ENCODE results near the gene GALNT7.

The GALNT7 gene

DNA sequence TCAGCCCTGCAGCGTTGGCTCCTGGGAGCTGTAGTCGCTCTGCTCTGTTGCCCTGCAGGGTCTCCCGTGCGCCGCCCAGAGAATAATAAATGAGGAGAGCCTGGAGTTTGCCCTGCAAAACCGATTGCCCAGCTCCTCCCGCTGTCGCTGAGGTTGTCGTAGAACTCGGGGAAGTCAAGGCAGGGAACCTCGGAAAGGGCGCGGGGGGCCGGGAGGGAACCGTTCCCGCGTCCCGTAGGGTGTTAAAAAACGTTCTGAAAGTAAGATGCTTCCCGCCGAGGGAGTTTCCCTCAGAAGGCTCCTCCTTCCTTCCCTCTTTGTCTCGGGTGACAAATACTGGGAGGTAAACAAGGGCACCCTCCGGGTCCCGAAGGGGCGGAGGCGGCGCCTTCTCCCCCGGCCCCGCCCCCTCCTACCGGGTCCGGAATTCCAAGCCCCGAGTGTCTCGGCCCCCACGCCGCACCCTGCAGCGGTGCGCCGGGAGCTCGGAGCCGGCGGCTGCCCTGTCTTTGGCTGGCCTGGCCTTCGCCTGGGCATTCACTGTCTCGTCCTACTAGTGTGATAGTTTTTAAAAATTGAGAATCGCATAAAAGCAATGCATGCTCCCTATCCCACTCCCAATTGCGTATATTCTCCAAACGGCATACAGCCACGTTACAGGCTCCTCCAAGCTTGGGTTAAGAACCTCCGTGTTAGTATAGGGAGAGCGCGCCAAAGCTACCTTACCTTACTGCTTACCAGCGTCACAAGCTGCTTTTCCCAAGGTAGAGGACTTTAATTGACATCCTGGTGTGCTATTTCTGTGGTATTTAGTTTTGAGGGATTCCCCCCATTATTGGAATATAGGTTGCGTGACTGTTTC is 166.5 kb downstream of the GALNT7 start:
- H3K9me3 ChIP-seq (replicated peaks; ENCODE audit: low read length): no peaks in the 10 kb centered on the region

DNA sequence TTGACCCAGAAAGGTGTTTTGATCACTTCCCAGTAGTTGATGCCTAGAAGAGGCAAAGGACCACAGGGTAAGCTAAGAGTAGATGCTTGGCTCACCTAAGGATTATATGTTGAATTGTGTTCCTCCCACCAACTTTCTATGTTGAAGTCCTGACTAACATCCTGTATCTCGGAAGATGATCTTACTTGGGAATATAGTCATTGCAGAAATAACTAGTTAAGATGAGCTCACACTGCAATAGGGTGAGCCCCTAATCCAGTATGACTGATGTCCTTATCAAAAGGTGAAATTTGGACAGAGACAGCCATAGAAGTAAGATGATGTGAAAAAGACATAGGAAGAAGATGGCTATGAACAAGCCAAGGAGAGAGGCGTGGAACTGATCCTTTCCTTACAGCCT is 168.9 kb downstream of the GALNT7 start:
- no peaks in the 10 kb centered on the region for H3K27me3 ChIP-seq (ENCODE audit: control insufficient read depth, insufficient read depth, low read length)
- no peak overlapping the region for H3K4me3 ChIP-seq (ENCODE audit: low read length)
- peaks cover 10% of the 10 kb centered on the region for H3K36me3 ChIP-seq (ENCODE audit: insufficient read depth, low read length)
- H3K4me2 ChIP-seq (ENCODE audit: low read length): no peak overlapping the region
- no peak overlapping the region for H3K9ac ChIP-seq (ENCODE audit: low read depth, low read length)
- no peaks in the 10 kb centered on the region for H3K9me3 ChIP-seq (replicated peaks; ENCODE audit: low read length)
- H3K4me1 ChIP-seq (ENCODE audit: control insufficient read depth, insufficient read depth, low read length): peaks cover 17% of the 10 kb centered on the region

More for the DNA sequence above, 166.5 kb downstream of the GALNT7 start:
- Histone ChIP-seq H3K4me2 (ENCODE audit: low read length) (peak overlapping the region; percentile 82), H3K36me3 (ENCODE audit: insufficient read depth, low read length) (peaks cover 25% of the 10 kb centered on the region), H3K4me3 (ENCODE audit: low read length) (peak overlapping the region; percentile 90), H3K27me3 (ENCODE audit: control insufficient read depth, insufficient read depth, low read length) (no peaks in the 10 kb centered on the region), H3K4me1 (ENCODE audit: control insufficient read depth, insufficient read depth, low read length) (peaks cover 26% of the 10 kb centered on the region), H3K9ac (ENCODE audit: low read depth, low read length) (peak overlapping the region; percentile 87)

- Histone ChIP-seq H3K4me1 (ENCODE audit: control insufficient read depth, insufficient read depth, low read length) (peaks cover 18% of the 10 kb centered on the region), H3K9me3 (replicated peaks; ENCODE audit: low read length) (no peaks in the 10 kb centered on the region), H3K9ac (ENCODE audit: low read depth, low read length) (no peak overlapping the region), H3K4me3 (ENCODE audit: low read length) (no peak overlapping the region), H3K4me2 (ENCODE audit: low read length) (no peak overlapping the region), H3K36me3 (ENCODE audit: insufficient read depth, low read length) (no peaks in the 10 kb centered on the region), H3K27me3 (ENCODE audit: control insufficient read depth, insufficient read depth, low read length) (no peaks in the 10 kb centered on the region)
These were observed 175.3 kb downstream of the GALNT7 start for GRCh38 chr4:173343832-173344397.

DNA sequence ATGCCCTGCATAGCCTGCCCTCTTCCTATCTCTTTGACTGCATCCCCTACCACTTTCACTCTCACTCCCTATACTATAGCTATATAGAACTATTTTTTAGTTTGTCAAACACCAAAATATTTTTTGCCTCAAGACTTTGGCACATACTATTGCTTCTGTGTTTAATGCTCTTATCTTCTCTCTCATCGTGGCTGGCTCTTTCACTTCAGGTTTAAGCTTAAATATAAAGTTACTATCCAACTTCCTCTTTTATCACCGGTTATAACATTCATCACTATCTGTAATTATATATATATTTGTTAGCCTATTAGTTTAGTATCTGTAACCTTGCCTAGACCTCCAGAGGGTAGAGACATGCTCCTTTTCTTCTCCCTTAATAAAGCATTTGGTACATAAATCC is 177.0 kb downstream of the GALNT7 start:
- Histone ChIP-seq H3K27me3 (ENCODE audit: control insufficient read depth, insufficient read depth, low read length) (no peaks in the 10 kb centered on the region), H3K4me1 (ENCODE audit: control insufficient read depth, insufficient read depth, low read length) (peaks cover 18% of the 10 kb centered on the region), H3K9me3 (replicated peaks; ENCODE audit: low read length) (no peaks in the 10 kb centered on the region), H3K36me3 (ENCODE audit: insufficient read depth, low read length) (no peaks in the 10 kb centered on the region), H3K4me3 (ENCODE audit: low read length) (no peak overlapping the region), H3K9ac (ENCODE audit: low read depth, low read length) (peak overlapping the region; percentile 60), H3K4me2 (ENCODE audit: low read length) (peak overlapping the region; percentile 62)

DNA sequence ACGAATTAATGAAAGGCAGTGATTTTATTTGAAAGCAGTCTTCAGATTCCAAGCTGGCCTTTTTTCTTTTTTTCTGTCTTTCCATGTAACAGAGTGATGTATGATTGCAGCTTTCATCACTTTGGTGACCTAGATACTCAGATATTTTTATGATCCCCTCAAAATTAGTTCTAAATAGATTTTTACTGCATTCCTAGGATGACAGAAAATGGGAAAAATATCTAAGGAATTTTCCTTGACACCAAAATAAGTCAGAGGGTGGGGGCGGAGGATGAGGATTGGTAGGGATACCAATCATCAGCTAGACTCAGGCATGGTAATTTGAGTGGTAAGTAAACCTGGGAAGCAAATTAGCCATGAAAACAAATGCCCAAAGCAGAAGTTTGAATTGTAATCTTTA is 177.5 kb downstream of the GALNT7 start:
- Histone ChIP-seq H3K4me1 (ENCODE audit: control insufficient read depth, insufficient read depth, low read length) (peaks cover 18% of the 10 kb centered on the region), H3K27me3 (ENCODE audit: control insufficient read depth, insufficient read depth, low read length) (no peaks in the 10 kb centered on the region), H3K4me3 (ENCODE audit: low read length) (peak overlapping the region; percentile 46), H3K4me2 (ENCODE audit: low read length) (peak overlapping the region; percentile 62), H3K9ac (ENCODE audit: low read depth, low read length) (peak overlapping the region; percentile 60), H3K9me3 (replicated peaks; ENCODE audit: low read length) (no peaks in the 10 kb centered on the region), H3K36me3 (ENCODE audit: insufficient read depth, low read length) (no peaks in the 10 kb centered on the region)

GRCh38 chr4:173347467-173347866 is 178.9 kb downstream of the GALNT7 start:
- Histone ChIP-seq H3K9me3 (replicated peaks; ENCODE audit: low read length) (no peaks in the 10 kb centered on the region), H3K27me3 (ENCODE audit: control insufficient read depth, insufficient read depth, low read length) (no peaks in the 10 kb centered on the region), H3K4me1 (ENCODE audit: control insufficient read depth, insufficient read depth, low read length) (peaks cover 18% of the 10 kb centered on the region), H3K4me3 (ENCODE audit: low read length) (no peak overlapping the region), H3K36me3 (ENCODE audit: insufficient read depth, low read length) (no peaks in the 10 kb centered on the region), H3K9ac (ENCODE audit: low read depth, low read length) (no peak overlapping the region), H3K4me2 (ENCODE audit: low read length) (no peak overlapping the region)

DNA sequence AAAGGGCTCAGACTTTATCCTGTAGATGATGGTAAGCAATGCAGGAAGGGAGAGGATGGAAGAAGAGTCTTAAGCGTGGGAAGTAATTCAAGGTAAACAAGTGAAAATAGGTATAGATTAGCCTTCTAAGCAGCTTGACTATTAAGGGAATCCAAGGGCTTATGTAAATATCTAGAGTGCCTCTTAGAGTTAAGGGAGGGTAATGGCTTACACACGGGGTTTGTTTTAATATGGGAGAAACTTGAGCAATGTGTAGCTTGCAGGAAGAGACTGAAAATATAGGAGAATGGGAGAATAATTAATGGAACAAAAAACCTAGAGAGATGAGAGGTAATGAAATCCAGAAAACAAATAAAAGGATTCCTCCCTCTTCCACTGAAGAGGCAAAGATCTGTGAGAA is 189.3 kb downstream of the GALNT7 start:
- Histone ChIP-seq H3K36me3 (ENCODE audit: insufficient read depth, low read length) (no peaks in the 10 kb centered on the region), H3K4me2 (ENCODE audit: low read length) (no peak overlapping the region), H3K9me3 (replicated peaks; ENCODE audit: low read length) (no peaks in the 10 kb centered on the region), H3K4me1 (ENCODE audit: control insufficient read depth, insufficient read depth, low read length) (no peaks in the 10 kb centered on the region), H3K4me3 (ENCODE audit: low read length) (no peak overlapping the region), H3K9ac (ENCODE audit: low read depth, low read length) (no peak overlapping the region), H3K27me3 (ENCODE audit: control insufficient read depth, insufficient read depth, low read length) (no peaks in the 10 kb centered on the region)

DNA sequence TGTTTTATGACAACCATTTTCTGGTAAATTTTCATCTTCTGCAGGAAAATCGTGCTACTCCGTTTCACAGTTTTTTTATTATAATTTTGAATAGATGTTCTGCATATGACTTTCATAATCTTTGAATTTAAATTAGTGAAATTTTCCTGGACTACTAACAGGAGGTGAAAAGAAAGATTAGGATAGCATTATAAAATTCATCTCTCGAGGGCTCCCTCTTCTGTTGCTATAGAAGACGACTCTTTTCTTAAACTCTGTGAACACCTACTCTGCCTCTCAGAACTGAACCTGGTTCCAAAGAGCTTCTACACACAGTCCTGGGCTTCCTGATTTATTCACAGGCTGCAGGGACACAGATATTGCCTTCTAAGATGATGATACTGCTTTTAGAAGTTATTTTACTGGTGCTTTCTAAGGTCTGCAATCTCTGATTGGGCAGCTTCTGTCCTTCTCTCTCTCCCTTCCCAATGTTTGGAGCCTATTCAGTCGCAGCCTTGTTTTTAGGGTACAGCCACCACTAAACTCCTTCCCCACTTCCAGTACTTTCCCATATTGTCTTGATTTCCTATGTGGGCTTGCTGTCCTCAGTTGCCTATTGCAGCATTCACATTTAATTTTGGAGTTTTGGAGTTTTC is 192.1 kb downstream of the GALNT7 start:
- H3K4me3 ChIP-seq (ENCODE audit: low read length): no peak overlapping the region
- H3K9me3 ChIP-seq (replicated peaks; ENCODE audit: low read length): no peaks in the 10 kb centered on the region
- H3K36me3 ChIP-seq (ENCODE audit: insufficient read depth, low read length): no peaks in the 10 kb centered on the region
- H3K27me3 ChIP-seq (ENCODE audit: control insufficient read depth, insufficient read depth, low read length): no peaks in the 10 kb centered on the region
- H3K4me2 ChIP-seq (ENCODE audit: low read length): no peak overlapping the region
- no peak overlapping the region for H3K9ac ChIP-seq (ENCODE audit: low read depth, low read length)
- H3K4me1 ChIP-seq (ENCODE audit: control insufficient read depth, insufficient read depth, low read length): no peaks in the 10 kb centered on the region

DNA sequence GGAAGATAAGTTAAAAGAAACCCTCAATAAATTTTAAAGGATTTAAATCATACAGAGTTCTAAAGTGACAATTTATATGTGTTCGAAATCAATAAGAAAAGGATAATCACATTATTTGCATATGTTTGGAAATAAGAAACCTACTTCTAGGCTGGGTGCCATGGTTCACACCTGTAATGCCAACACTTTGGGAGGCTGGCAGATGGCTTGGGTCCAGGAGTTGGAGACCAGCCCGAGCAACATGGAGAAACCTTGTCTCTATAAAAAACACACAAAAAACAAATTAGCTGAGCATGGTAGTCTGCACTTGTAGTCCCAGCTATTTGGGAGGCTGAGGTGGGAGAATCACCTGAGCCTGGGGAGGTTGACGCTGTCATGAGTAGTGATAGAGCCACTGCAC is 194.1 kb downstream of the GALNT7 start:
- Histone ChIP-seq H3K36me3 (ENCODE audit: insufficient read depth, low read length) (no peaks in the 10 kb centered on the region), H3K4me3 (ENCODE audit: low read length) (no peak overlapping the region), H3K9ac (ENCODE audit: low read depth, low read length) (no peak overlapping the region), H3K4me1 (ENCODE audit: control insufficient read depth, insufficient read depth, low read length) (peaks cover 8% of the 10 kb centered on the region), H3K9me3 (replicated peaks; ENCODE audit: low read length) (no peaks in the 10 kb centered on the region), H3K4me2 (ENCODE audit: low read length) (no peak overlapping the region), H3K27me3 (ENCODE audit: control insufficient read depth, insufficient read depth, low read length) (no peaks in the 10 kb centered on the region)

- H3K4me1 ChIP-seq (ENCODE audit: control insufficient read depth, insufficient read depth, low read length): peaks cover 13% of the 10 kb centered on the region
These were observed 196.9 kb downstream of the GALNT7 start for GRCh38 chr4:173365359-173365996.

GRCh38 chr4:173367285-173367684 is 198.7 kb downstream of the GALNT7 start:
- Histone ChIP-seq H3K9ac (ENCODE audit: low read depth, low read length) (no peak overlapping the region), H3K36me3 (ENCODE audit: insufficient read depth, low read length) (no peaks in the 10 kb centered on the region), H3K9me3 (replicated peaks; ENCODE audit: low read length) (no peaks in the 10 kb centered on the region), H3K4me2 (ENCODE audit: low read length) (peak overlapping the region; percentile 61), H3K27me3 (ENCODE audit: control insufficient read depth, insufficient read depth, low read length) (no peaks in the 10 kb centered on the region), H3K4me3 (ENCODE audit: low read length) (peak overlapping the region; percentile 33), H3K4me1 (ENCODE audit: control insufficient read depth, insufficient read depth, low read length) (peaks cover 13% of the 10 kb centered on the region)

More at GRCh38 chr4:173365359-173365996, 196.9 kb downstream of the GALNT7 start:
- H3K36me3 ChIP-seq (ENCODE audit: insufficient read depth, low read length): no peaks in the 10 kb centered on the region
- H3K9me3 ChIP-seq (replicated peaks; ENCODE audit: low read length): no peaks in the 10 kb centered on the region
- H3K9ac ChIP-seq (ENCODE audit: low read depth, low read length): no peak overlapping the region
- H3K4me3 ChIP-seq (ENCODE audit: low read length): no peak overlapping the region
- no peak overlapping the region for H3K4me2 ChIP-seq (ENCODE audit: low read length)
- no peaks in the 10 kb centered on the region for H3K27me3 ChIP-seq (ENCODE audit: control insufficient read depth, insufficient read depth, low read length)
